Endothelial cell of umbilical vein (primary cell): ENCODE measurements around the gene PTPN20. TPM values are rescaled to one million over a fixed set of nuclear protein-coding genes. Genes with fewer than 3 reads are reported as not detected.

Experiments
- BruUV-seq: library from RNA; stranded (reverse); fragments of 400-500 nt; replicated peaks from 2 replicates; lab custom pipeline; 2021; lab: Mats Ljungman, UMichigan
- CTCF ChIA-PET: fragments of 300-600, 350-600 bp; sonication (Branson Sonifier 250); formaldehyde crosslinking; loops from one replicate; lab custom pipeline; 2021; ENCODE audit warnings: antibody characterized with exemption, inconsistent platforms; lab: Charles Lee
- POLR2A ChIA-PET: fragments of 300-600, 350-600 bp; sonication (Branson Sonifier 250); formaldehyde crosslinking; loops from one replicate; lab custom pipeline; 2021; ENCODE audit warnings: antibody characterized with exemption, inconsistent platforms; lab: Charles Lee
- DNase-seq: peaks from one replicate; pipeline ENCODE4 v3.0.0-alpha.2; 2011; ENCODE audit warnings: low read depth, low spot score
- FAIRE-seq: peaks from 2 replicates; lab custom pipeline; 2011; peaks lifted over from hg19 to GRCh38; lab: Jason Lieb, UNC
- H2AFZ ChIP-seq: 2 replicates; pipeline ENCODE4 v1.6.0; 2012; ENCODE audit warnings: low read depth, low read length, control low read depth, inconsistent platforms
- H3K27ac ChIP-seq: 2 replicates; pipeline ENCODE4 v1.5.1; 2011; ENCODE audit warnings: low read depth, mild to moderate bottlenecking, control low read depth, low read length, moderate library complexity; ENCODE audit not compliant: insufficient read depth
- H3K27me3 ChIP-seq, 2 experiments: 2 replicates each; pipeline versions ENCODE4 v1.6.0 to v1.6.1; 2011; ENCODE audit warnings: low read length in 2 of 2, mixed read lengths in 1 of 2; ENCODE audit not compliant: control insufficient read depth in 2 of 2, insufficient read depth in 2 of 2
- H3K36me3 ChIP-seq, 2 experiments: 2 replicates in 1 of 2; 3 replicates in 1 of 2; pipeline ENCODE4 v1.5.1; 2011; ENCODE audit warnings: low read length in 2 of 2, mild to moderate bottlenecking in 1 of 2, moderate library complexity in 1 of 2; ENCODE audit not compliant: control insufficient read depth in 2 of 2, insufficient read depth in 2 of 2; ENCODE audit errors: extremely low read depth in 1 of 2
- H3K4me1 ChIP-seq: 3 replicates; pipeline ENCODE4 v1.5.1; 2011; ENCODE audit warnings: mild to moderate bottlenecking, low read length; ENCODE audit not compliant: control insufficient read depth, insufficient read depth; ENCODE audit errors: extremely low read depth
- H3K4me2 ChIP-seq: 2 replicates; pipeline ENCODE4 v1.6.1; 2011; ENCODE audit warnings: low read length, control low read depth, mixed read lengths; ENCODE audit not compliant: insufficient read depth
- H3K4me3 ChIP-seq, 3 experiments: fragments of 200-600 bp in 1 of 3; sonication (generic), shearing (Covaris generic) in 1 of 3; replicated peaks in 1 of 3; 2 replicates each; pipeline ENCODE4 v1.5.1; 2011 to 2016; ENCODE audit warnings: control low read depth in 3 of 3, low read length in 3 of 3, mild to moderate bottlenecking in 2 of 3, inconsistent platforms in 1 of 3, low read depth in 1 of 3, moderate library complexity in 1 of 3; ENCODE audit not compliant: insufficient read depth in 1 of 3
- H3K79me2 ChIP-seq: 2 replicates; pipeline ENCODE4 v1.6.0; 2012; ENCODE audit warnings: low read length, inconsistent platforms; ENCODE audit not compliant: control insufficient read depth, insufficient read depth
- H3K9ac ChIP-seq: replicated peaks from 2 replicates; pipeline ENCODE3; 2011; ENCODE audit warnings: low read length, control low read depth; ENCODE audit not compliant: insufficient read depth; ENCODE audit errors: extremely low read depth
- H3K9me1 ChIP-seq: replicated peaks from 3 replicates; pipeline ENCODE4 v1.6.0; 2011; ENCODE audit warnings: mild to moderate bottlenecking, low read length; ENCODE audit not compliant: control insufficient read depth, insufficient read depth; ENCODE audit errors: extremely low read depth
- H3K9me3 ChIP-seq: replicated peaks from 2 replicates; pipeline ENCODE4 v1.5.1; 2012; ENCODE audit warnings: low read length, inconsistent platforms; ENCODE audit not compliant: control insufficient read depth, insufficient read depth
- H4K20me1 ChIP-seq: replicated peaks from 2 replicates; pipeline ENCODE3; 2011; ENCODE audit warnings: mild to moderate bottlenecking, low read length; ENCODE audit not compliant: control insufficient read depth, insufficient read depth; ENCODE audit errors: extremely low read depth
- EZH2 ChIP-seq: IDR thresholded peaks from 2 replicates; pipeline ENCODE4 v1.6.1; 2012; ENCODE audit warnings: borderline replicate concordance, low read depth, mild to moderate bottlenecking, moderate library complexity, low read length, inconsistent platforms; ENCODE audit not compliant: severe bottlenecking
- FOS ChIP-seq: IDR thresholded peaks from 2 replicates; pipeline ENCODE4 v1.6.1; 2011; ENCODE audit warnings: mild to moderate bottlenecking, low read length, moderate library complexity, borderline replicate concordance; ENCODE audit not compliant: insufficient read depth
- GATA2 ChIP-seq: IDR thresholded peaks from 2 replicates; pipeline ENCODE4 v1.7.0; 2011; ENCODE audit warnings: low read depth, mild to moderate bottlenecking, moderate library complexity, mixed read lengths, low read length; ENCODE audit not compliant: insufficient read length, insufficient read depth
- JUN ChIP-seq: IDR thresholded peaks from 2 replicates; pipeline ENCODE4 v1.6.1; 2011; ENCODE audit warnings: borderline replicate concordance, low read depth; ENCODE audit not compliant: insufficient read length, insufficient read depth
- MYC ChIP-seq: IDR thresholded peaks from one replicate; pipeline ENCODE4 v1.6.1; 2011; ENCODE audit warnings: mild to moderate bottlenecking, low read depth, low read length
- POLR2A ChIP-seq: IDR thresholded peaks from 2 replicates; pipeline ENCODE4 v1.6.1; 2012; ENCODE audit warnings: low read depth, mild to moderate bottlenecking, control low read depth, low read length
- POLR2AphosphoS5 ChIP-seq: IDR thresholded peaks from 2 replicates; pipeline ENCODE4 v1.6.1; 2012; ENCODE audit warnings: low read depth, mild to moderate bottlenecking, control low read depth, low read length, moderate library complexity; ENCODE audit not compliant: insufficient read depth
- dilution Hi-C: fragments of 300-500 bp; cut with MboI; formaldehyde crosslinking; loops from one replicate; pipeline ENCODE4 v1.15.0; 2019; ENCODE audit warnings: low sequenced_read_pairs; ENCODE audit not compliant: extremely low pct_ligation_motif_present
- intact Hi-C: fragments of 100-400 bp; cut with micrococcal nuclease; formaldehyde crosslinking; loops from one replicate; pipeline ENCODE4 v1.10.0; 2022
- polyA plus RNA-seq, 4 experiments: library from polyadenylated mRNA; depleted of rRNA in 3 of 4; stranded (reverse) in 3 of 4; unstranded in 1 of 4; fragments of >200 nt; gene quantifications; 2 replicates each; pipeline versions ENCODE4 v1.2.1 to v1.2.3, GENCODE V29; 2011 to 2012; ENCODE audit warnings: missing spikeins in 1 of 4
- total RNA-seq: library from RNA; stranded (reverse); gene quantifications from 2 replicates; pipeline ENCODE4 v1.2.3, GENCODE V29; 2021
- TF ChIP-seq, protein P1 (sequence below), 2 donors: IDR thresholded peaks; 1 replicate in 1 of 2; 2 replicates in 1 of 2; pipeline ENCODE4 v1.5.1; 2011; ENCODE audit warnings: low read length in 2 of 2, mild to moderate bottlenecking in 2 of 2, moderate library complexity in 2 of 2, control low read depth in 1 of 2, inconsistent platforms in 1 of 2, low read depth in 1 of 2; ENCODE audit not compliant: insufficient read depth in 1 of 2; ENCODE audit errors: extremely low read depth in 1 of 2
- TF ChIP-seq, protein P2 (sequence below): IDR thresholded peaks from 2 replicates; pipeline ENCODE4 v1.6.1; 2011; ENCODE audit not compliant: insufficient read depth, insufficient read length

PTPN20 gene
- total and polyA plus RNA-seq, 2 donors (not counting 3 experiments of a cell fraction or from before 2014, with no cell fraction given): 0.27 TPM; not detected in 1

DNA sequence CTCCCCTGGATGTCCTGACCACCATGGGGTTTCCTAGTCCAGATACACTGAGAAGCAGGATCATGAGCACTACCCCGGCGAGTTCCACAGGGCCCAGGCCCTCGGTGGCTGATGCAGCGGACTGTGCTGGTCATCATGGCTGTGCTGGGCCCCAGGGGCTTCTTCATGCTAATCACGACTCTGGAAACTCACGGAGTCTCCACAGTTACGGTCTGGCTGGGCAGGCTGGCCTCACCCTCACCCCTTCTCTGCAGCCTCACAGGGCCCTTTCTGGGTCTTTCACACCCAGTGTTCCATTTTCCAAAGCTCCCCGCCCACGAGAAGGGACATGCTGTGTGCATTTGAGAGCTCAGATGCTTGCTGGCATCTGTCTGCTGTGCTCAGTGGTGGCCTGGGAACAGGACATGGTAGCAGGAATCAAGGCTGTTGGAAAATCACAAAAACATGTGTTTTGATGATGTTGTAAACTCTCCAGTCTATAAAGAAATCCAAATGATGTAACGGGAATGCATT, 119.0 kb downstream of the PTPN20 start:
- dilution Hi-C loops (no loop called here), intact Hi-C loops (no loop called here)
- Histone ChIP-seq H3K4me1 (no peaks in the 10 kb centered on the region), H3K4me3 (no peak overlapping the region), H2AFZ (no peak overlapping the region), H3K27me3 (no peaks in the 10 kb centered on the region), H3K27ac (no peak overlapping the region), H3K36me3 (no peaks in the 10 kb centered on the region), H3K9me3 (no peaks in the 10 kb centered on the region), H3K79me2 (no peaks in the 10 kb centered on the region), H3K4me2 (no peak overlapping the region), H3K9ac (no peak overlapping the region), H4K20me1 (no peaks in the 10 kb centered on the region), H3K9me1 (no peaks in the 10 kb centered on the region)
- ChIA-PET CTCF (interaction anchor here (2.1 to 2.3 kb wide), 2 partner anchors 17 to 281 kb away, joined by 8 to 12 read pairs; no protein-coding TSS in a partner anchor), POLR2A (no interaction called here)
- BruUV-seq: no TSS peak
- FAIRE-seq (no peak), DNase-seq (no peak)
- TF ChIP-seq, protein P1, sequence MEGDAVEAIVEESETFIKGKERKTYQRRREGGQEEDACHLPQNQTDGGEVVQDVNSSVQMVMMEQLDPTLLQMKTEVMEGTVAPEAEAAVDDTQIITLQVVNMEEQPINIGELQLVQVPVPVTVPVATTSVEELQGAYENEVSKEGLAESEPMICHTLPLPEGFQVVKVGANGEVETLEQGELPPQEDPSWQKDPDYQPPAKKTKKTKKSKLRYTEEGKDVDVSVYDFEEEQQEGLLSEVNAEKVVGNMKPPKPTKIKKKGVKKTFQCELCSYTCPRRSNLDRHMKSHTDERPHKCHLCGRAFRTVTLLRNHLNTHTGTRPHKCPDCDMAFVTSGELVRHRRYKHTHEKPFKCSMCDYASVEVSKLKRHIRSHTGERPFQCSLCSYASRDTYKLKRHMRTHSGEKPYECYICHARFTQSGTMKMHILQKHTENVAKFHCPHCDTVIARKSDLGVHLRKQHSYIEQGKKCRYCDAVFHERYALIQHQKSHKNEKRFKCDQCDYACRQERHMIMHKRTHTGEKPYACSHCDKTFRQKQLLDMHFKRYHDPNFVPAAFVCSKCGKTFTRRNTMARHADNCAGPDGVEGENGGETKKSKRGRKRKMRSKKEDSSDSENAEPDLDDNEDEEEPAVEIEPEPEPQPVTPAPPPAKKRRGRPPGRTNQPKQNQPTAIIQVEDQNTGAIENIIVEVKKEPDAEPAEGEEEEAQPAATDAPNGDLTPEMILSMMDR (IDR thresholded peaks at IDR 0.05; ENCODE audit: extremely low read depth in 1 of 2, insufficient read depth in 1 of 2, low read depth in 1 of 2, low read length in 2 of 2): no peak
- no peak for TF ChIP-seq GATA2
- no peak for TF ChIP-seq POLR2A
- TF ChIP-seq FOS: no peak
- no peak for TF ChIP-seq JUN
- no peak for TF ChIP-seq MYC
- TF ChIP-seq EZH2: no peak
- TF ChIP-seq POLR2AphosphoS5: no peak
- TF ChIP-seq, protein P2, sequence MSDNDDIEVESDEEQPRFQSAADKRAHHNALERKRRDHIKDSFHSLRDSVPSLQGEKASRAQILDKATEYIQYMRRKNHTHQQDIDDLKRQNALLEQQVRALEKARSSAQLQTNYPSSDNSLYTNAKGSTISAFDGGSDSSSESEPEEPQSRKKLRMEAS: no peak
